Cardiac atrium fibroblast (primary cell): ENCODE data around the gene HSPBAP1. TPM values are rescaled to one million over a fixed set of nuclear protein-coding genes. Genes with fewer than 3 reads are reported as not detected.

Experiments
- total RNA-seq: library from RNA; depleted of rRNA; stranded (reverse); fragments of >200 nt; gene quantifications from 2 replicates; pipeline ENCODE4 v1.2.3, GENCODE V29; 2015

HSPBAP1 gene
- 2.5 and 8.4 TPM in 2 replicates for total RNA-seq

GRCh38 chr3:122793568-122794416, at the start of gene HSPBAP1:
Gene HSPBAP1, minus strand, starts transcription at chr3:122793831. Its CDS starts 151 bp downstream, at chr3:122793680.

GRCh38 chr3:122794779-122795673, 1.4 kb upstream of the HSPBAP1 start, which contains the start of gene SLC49A4:
Gene SLC49A4, plus strand, starts transcription at chr3:122795069. Its CDS starts 124 bp downstream, at chr3:122795193.

Other genes with a start within 250 kb of the HSPBAP1 start
- 9.9 and 10.4 TPM in 2 replicates for gene PARP9, start 229.5 kb downstream of the HSPBAP1 start, total RNA-seq
- gene DTX3L, start 229.5 kb downstream of the HSPBAP1 start, total RNA-seq: 10.3 and 14.1 TPM in 2 replicates
- not detected in 2 replicates for gene PARP15, start 216.2 kb downstream of the HSPBAP1 start, total RNA-seq
- 18.5 and 29.8 TPM in 2 replicates for gene PARP14, start 113.0 kb downstream of the HSPBAP1 start, total RNA-seq
- gene SLC49A4, start 1.2 kb upstream of the HSPBAP1 start, total RNA-seq: 9.9 and 13.0 TPM in 2 replicates
- not detected in 2 replicates for gene SEMA5B, start 233.9 kb upstream of the HSPBAP1 start, total RNA-seq